GM13976 (cell line): ENCODE results near the gene TIMM10.

Experiments used
- DNase-seq: peaks from one replicate; pipeline ENCODE4 v3.0.0; 2012; ENCODE audit warnings: low spot score
- in situ Hi-C: fragments of 300-500 bp; cut with MboI; formaldehyde crosslinking; loops from one replicate; pipeline ENCODE4 v1.12.0; 2022; ENCODE audit warnings: low sequenced_read_pairs, mixed read lengths, inconsistent platforms; ENCODE audit not compliant: unreplicated experiment
- TF ChIP-seq, protein P1 (sequence below): IDR thresholded peaks from 2 replicates; pipeline ENCODE4 v1.5.1; 2012; ENCODE audit warnings: borderline replicate concordance, mild to moderate bottlenecking; ENCODE audit not compliant: insufficient read depth; ENCODE audit errors: extremely low read depth, missing control alignments, control extremely low read depth

TIMM10 gene

DNA sequence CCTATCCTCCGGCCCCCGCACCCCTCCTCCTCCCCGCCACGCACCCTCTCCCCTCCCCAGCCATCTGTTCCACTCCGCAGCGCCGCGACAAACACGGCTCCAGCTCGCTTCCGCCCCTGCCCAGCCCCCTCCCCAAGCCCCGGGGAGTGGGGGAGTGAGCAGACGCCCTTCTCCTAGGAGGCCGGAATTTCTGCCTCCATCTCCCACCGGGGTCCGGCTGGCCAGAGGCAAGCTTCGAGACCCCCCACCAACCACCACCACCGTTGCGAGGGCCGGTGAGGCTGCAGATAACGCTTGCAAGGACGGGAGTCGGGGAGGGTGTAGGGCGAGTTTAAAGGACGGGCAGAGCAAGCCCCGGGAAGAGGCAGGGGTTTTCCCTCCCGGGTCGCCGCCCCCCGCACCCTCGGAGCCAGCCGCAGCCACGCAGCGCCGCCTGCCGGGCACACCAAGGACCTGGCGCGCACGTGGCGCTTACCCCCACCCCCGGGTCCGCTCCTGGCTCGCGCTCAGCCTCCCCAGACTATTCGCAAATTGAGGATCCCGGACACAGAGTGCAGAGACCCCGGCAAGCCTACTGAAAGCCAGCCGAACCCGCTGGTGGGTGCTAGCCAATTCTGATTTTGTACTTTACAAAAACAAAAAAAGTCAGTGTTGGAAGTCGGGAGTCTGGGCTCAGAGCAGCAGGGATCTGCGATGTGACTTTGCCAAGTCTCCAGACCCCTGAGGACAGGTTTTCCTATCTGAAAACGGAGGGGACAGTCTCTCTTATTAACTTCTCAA lies 47.6 kb downstream of the TIMM10 start:
- TF ChIP-seq, protein P1, sequence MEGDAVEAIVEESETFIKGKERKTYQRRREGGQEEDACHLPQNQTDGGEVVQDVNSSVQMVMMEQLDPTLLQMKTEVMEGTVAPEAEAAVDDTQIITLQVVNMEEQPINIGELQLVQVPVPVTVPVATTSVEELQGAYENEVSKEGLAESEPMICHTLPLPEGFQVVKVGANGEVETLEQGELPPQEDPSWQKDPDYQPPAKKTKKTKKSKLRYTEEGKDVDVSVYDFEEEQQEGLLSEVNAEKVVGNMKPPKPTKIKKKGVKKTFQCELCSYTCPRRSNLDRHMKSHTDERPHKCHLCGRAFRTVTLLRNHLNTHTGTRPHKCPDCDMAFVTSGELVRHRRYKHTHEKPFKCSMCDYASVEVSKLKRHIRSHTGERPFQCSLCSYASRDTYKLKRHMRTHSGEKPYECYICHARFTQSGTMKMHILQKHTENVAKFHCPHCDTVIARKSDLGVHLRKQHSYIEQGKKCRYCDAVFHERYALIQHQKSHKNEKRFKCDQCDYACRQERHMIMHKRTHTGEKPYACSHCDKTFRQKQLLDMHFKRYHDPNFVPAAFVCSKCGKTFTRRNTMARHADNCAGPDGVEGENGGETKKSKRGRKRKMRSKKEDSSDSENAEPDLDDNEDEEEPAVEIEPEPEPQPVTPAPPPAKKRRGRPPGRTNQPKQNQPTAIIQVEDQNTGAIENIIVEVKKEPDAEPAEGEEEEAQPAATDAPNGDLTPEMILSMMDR = peak; percentile 83
- in situ Hi-C loops = no loop called here
- peak; percentile 88 for DNase-seq

DNA sequence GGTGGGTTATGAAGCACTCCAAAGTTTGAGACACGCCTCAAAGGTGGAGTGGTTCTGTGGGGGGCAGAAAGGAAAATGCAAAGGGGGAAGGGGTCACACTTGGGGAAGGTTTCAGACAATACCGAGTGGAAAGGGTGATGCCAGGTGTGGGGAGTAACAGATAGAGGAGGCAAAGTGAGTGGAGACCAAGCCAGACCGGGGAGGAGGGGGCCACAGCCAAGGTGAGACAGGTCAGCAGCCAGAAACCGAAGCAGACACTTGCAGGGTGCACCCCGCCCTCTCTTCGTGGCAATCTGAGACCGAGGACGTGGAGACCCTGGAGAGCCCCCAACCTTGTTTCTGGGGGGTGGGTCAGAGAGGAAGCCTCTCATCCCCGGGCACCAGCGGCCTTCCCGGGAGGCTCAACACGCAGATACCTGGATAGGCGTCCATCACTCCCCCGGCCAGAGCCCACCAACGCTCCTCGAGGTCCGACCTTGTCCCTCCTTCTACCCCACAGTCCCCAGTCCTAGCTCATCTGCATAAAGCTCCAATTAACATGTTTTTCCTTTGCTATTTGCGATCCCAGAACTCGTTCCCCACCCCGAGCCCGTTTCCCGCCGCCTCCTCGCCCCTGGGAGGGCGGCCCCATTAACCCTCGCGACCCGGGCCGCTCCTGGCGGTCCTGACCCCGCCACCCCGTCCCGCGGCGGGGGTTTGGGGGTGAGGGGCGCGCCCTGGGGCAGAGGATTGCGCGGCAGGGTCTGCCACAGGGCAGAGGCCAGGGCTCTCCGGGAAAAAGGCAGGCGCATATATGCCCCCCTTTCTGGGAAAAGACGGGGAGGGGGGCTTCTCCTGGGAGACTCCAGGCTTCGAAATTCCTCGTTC lies 48.4 kb downstream of the TIMM10 start:
- in situ Hi-C loops = no loop called here
- TF ChIP-seq, protein P1 = no peak
- no peak for DNase-seq

DNA sequence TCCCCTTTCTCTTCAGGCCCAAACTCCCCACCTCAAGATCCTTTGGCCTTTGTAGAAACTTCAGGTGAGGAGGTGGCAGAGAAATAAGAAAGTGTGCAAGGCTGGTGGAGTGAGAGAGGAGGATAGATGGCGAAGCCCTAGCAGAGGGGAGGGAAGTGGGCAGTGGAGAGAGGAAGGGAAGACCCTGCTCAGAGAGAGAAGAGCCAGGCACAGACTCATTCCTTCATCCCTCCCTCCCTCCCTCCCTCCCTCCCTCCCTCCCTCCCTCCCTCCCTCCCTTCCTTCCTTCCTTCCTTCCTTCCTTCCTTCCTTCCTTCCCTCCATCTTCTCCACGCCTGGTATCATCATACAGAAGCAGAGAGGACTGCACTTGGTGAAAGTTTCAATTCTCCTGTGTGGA lies 49.2 kb downstream of the TIMM10 start:
- no peak for DNase-seq
- in situ Hi-C loops = no loop called here
- TF ChIP-seq, protein P1 = no peak

DNA sequence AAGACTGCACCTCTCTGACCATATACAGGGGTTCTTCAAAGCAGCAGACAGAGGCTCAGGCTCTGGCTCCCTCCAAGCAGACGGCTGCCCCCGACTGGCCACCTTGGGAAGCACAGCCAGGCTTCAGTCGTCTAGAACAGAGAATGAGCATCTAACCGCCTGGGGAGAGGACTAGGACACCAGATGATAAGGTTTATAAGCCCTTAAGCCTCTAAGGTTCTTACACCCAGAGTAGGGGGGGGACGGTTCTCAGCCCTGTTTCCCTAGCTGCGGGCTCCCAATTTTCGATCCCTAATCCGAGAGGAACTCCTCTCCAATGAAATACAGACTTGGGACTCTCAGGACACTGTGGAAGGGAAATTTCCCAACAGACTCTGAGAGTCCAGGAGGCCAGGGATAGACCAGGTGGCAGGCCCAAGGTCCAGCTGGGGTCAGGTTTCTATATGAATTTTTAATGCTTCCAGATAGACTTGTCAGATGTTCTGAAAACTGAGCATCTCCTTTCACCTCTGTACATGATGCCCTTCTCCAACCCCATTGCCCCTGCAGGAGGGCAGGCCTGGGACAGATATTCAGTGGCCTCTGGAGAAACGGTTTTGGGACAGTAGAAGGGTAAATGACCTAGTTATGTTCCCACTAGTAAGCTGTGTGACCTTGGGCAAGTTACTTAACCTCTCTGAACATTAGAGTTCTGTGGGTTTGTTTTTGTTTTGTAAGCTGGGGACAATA lies 50.0 kb downstream of the TIMM10 start:
- TF ChIP-seq, protein P1 = peak; percentile 64
- in situ Hi-C loops = no loop called here
- DNase-seq = peak; percentile 85

DNA sequence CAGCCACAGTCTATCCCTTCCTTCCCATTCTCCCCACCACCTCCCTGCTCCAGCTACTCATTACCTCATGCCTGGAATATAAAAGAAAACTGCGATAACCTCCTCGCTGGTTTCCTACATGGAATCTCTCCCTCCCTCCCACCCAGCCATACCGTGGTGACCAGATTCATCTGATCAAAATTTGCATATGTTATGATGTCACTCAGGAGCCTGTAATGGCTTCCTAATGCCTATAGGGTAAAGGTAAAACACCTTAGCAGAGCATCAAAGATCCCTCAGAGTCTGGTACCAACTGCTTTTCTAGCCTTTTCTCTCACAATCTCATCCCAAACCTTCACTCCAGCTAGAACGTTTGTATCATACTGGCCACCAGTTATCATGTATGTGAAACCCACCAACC lies 50.6 kb downstream of the TIMM10 start:
- TF ChIP-seq, protein P1 = no peak

DNA sequence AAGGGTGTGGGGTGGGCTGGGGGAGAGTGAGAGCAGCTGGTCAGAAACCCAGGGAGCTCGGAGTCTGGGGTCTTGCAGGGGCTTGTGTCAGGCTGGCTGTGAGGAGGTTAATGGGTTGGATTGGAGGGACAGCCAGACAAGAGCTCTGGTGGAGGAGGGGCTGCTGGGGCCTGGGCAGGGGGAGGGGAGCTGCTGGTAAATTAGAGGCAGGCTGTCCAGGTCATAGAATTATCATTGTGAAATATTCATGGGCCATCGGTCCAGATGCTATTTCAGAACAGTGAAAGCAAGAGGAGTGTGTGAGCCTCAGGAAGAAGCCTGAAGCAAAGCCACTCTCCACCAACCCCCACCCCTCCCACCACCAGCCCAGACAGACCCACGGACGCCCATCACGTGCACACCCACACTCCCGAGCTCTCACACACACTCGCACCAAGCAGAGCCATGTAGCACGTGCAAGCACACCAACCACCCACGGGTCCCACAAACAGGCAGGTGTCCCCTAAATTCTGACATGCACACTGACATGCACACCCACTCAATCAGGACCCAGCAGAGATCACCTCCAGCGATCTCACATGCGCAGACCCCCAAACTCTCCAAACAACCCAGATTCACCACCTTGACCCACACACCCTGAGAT lies 51.4 kb downstream of the TIMM10 start:
- DNase-seq = no peak
- in situ Hi-C loops = no loop called here
- TF ChIP-seq, protein P1 = no peak

More for the DNA sequence above, 50.6 kb downstream of the TIMM10 start:
- no peak for DNase-seq
- in situ Hi-C loops = no loop called here
